ENCODE results near the gene COPS3. TPM values are rescaled to one million over a fixed set of nuclear protein-coding genes. Genes with fewer than 3 reads are reported as not detected.

The COPS3 gene
- total RNA-seq: 48.1 TPM

GRCh38 chr17:17280613-17281549, at the start of gene COPS3:
COPS3 (minus strand) TSS chr17:17281246; CDS start chr17:17281186, 60 bp downstream.
- intact Hi-C loops (cut with DNase I): no loop called here
- H3K27ac ChIP-seq: peak within 1 kb of the TSS; percentile 93
- peak within 1 kb of the TSS; percentile 81 to 93 for H3K4me3 ChIP-seq

GRCh38 chr17:17328251-17328650, 47.2 kb upstream of the COPS3 start:
- H3K27me3 ChIP-seq: no peaks in the 10 kb centered on the region
- H3K36me3 ChIP-seq: no peaks in the 10 kb centered on the region
- H3K9me3 ChIP-seq: no peaks in the 10 kb centered on the region
- no peak overlapping the region for H3K27ac ChIP-seq
- intact Hi-C loops (cut with DNase I): no loop called here
- no peak for DNase-seq (ENCODE audit: extremely low spot score in 2 of 2)
- TF ChIP-seq POLR2A (IDR thresholded peaks at IDR 0.05) (no peak), POLR2AphosphoS5 (IDR thresholded peaks at IDR 0.05; ENCODE audit: insufficient read depth in 1 of 2, low read depth in 1 of 2) (no peak), CTCF (IDR thresholded peaks at IDR 0.05) (no peak)
- no peaks in the 10 kb centered on the region for H3K4me1 ChIP-seq
- no peak overlapping the region for H3K4me3 ChIP-seq

More at GRCh38 chr17:17280613-17281549, at the start of gene COPS3:
- peak; percentile 97 to 98 for DNase-seq (ENCODE audit: extremely low spot score in 2 of 2)
- Histone ChIP-seq H3K9me3 (no peaks in the 10 kb centered on the region), H3K4me1 (peaks cover 21% of the 10 kb centered on the region), H3K36me3 (peaks cover 0 to under 1% of the 10 kb centered on the region in 2 donors), H3K27me3 (no peaks in the 10 kb centered on the region)
- TF ChIP-seq POLR2A (IDR thresholded peaks at IDR 0.05) (peak in 1 of 2 donors; percentile 61), CTCF (IDR thresholded peaks at IDR 0.05) (no peak), POLR2AphosphoS5 (IDR thresholded peaks at IDR 0.05; ENCODE audit: insufficient read depth in 1 of 2, low read depth in 1 of 2) (peak; percentile 63 to 95)

GRCh38 chr17:17326275-17326875, 45.3 kb upstream of the COPS3 start:
- DNase-seq (ENCODE audit: extremely low spot score in 2 of 2): no peak
- H3K4me3 ChIP-seq: no peak overlapping the region
- no peaks in the 10 kb centered on the region for H3K27me3 ChIP-seq
- intact Hi-C loops (cut with DNase I): no loop called here
- no peak for TF ChIP-seq POLR2AphosphoS5 (IDR thresholded peaks at IDR 0.05; ENCODE audit: insufficient read depth in 1 of 2, low read depth in 1 of 2)
- TF ChIP-seq POLR2A (IDR thresholded peaks at IDR 0.05): no peak
- TF ChIP-seq CTCF (IDR thresholded peaks at IDR 0.05): no peak
- H3K9me3 ChIP-seq: no peaks in the 10 kb centered on the region
- no peak overlapping the region for H3K27ac ChIP-seq
- H3K36me3 ChIP-seq: no peaks in the 10 kb centered on the region
- no peaks in the 10 kb centered on the region for H3K4me1 ChIP-seq

GRCh38 chr17:17325816-17326215, 44.8 kb upstream of the COPS3 start:
- DNase-seq (ENCODE audit: extremely low spot score in 2 of 2): no peak
- no peaks in the 10 kb centered on the region for H3K36me3 ChIP-seq
- intact Hi-C loops (cut with DNase I): no loop called here
- no peaks in the 10 kb centered on the region for H3K9me3 ChIP-seq
- no peak overlapping the region for H3K4me3 ChIP-seq
- no peak for TF ChIP-seq CTCF (IDR thresholded peaks at IDR 0.05)
- TF ChIP-seq POLR2AphosphoS5 (IDR thresholded peaks at IDR 0.05; ENCODE audit: insufficient read depth in 1 of 2, low read depth in 1 of 2): no peak
- TF ChIP-seq POLR2A (IDR thresholded peaks at IDR 0.05): no peak
- H3K27ac ChIP-seq: no peak overlapping the region
- no peaks in the 10 kb centered on the region for H3K4me1 ChIP-seq
- H3K27me3 ChIP-seq: no peaks in the 10 kb centered on the region
